Fibroblast of skin of right biceps (primary cell): Measurements from ENCODE around the gene MRPS15.
A peak's percentile ranks its signal among the peaks of the same experiment; 100 is the strongest.

ENCODE experiments used
- DNase-seq: peaks from one replicate; pipeline ENCODE4 v3.0.0-alpha.2; 2013

The MRPS15 gene

GRCh38 chr1:36456391-36456928 is 7.7 kb downstream of the MRPS15 start:
- DNase-seq, result no peak

- DNase-seq, result no peak
Observed at GRCh38 chr1:36455386-36455785, 8.8 kb downstream of the MRPS15 start.

GRCh38 chr1:36453600-36454388 is 10.4 kb downstream of the MRPS15 start:
- no peak for DNase-seq

GRCh38 chr1:36453051-36453450 is 11.1 kb downstream of the MRPS15 start:
- no peak for DNase-seq

GRCh38 chr1:36450919-36451305 is 13.3 kb downstream of the MRPS15 start:
- no peak for DNase-seq

GRCh38 chr1:36450270-36450918 is 13.8 kb downstream of the MRPS15 start, which contains the start of gene OSCP1:
TSS of gene OSCP1 (minus strand) at chr1:36450451. CDS start at chr1:36450369, 82 bp downstream.
- DNase-seq, result peak; percentile 95

GRCh38 chr1:36448530-36449056 is 15.6 kb downstream of the MRPS15 start:
- DNase-seq, result no peak

GRCh38 chr1:36447450-36447849 is 16.7 kb downstream of the MRPS15 start:
- DNase-seq, result no peak

GRCh38 chr1:36446746-36447145 is 17.4 kb downstream of the MRPS15 start:
- no peak for DNase-seq

GRCh38 chr1:36446271-36446670 is 17.9 kb downstream of the MRPS15 start:
- DNase-seq, result no peak

- no peak for DNase-seq
Observed at GRCh38 chr1:36443297-36443696, 20.9 kb downstream of the MRPS15 start.

GRCh38 chr1:36442337-36442736 is 21.8 kb downstream of the MRPS15 start:
- DNase-seq, result no peak

- DNase-seq, result no peak
Observed at GRCh38 chr1:36440646-36441045, 23.5 kb downstream of the MRPS15 start.

GRCh38 chr1:36440044-36440443 is 24.1 kb downstream of the MRPS15 start:
- no peak for DNase-seq

GRCh38 chr1:36438715-36439114 is 25.5 kb downstream of the MRPS15 start:
- no peak for DNase-seq

GRCh38 chr1:36436821-36437220 is 27.4 kb downstream of the MRPS15 start:
- no peak for DNase-seq

- no peak for DNase-seq
Observed at GRCh38 chr1:36433102-36433501, 31.1 kb downstream of the MRPS15 start.

- no peak for DNase-seq
Observed at GRCh38 chr1:36432616-36433015, 31.6 kb downstream of the MRPS15 start.

GRCh38 chr1:36425791-36426190 is 38.4 kb downstream of the MRPS15 start:
- DNase-seq, result no peak

GRCh38 chr1:36421649-36422048 is 42.5 kb downstream of the MRPS15 start:
- no peak for DNase-seq

GRCh38 chr1:36420836-36421317 is 43.3 kb downstream of the MRPS15 start:
- peak; percentile 76 for DNase-seq

- no peak for DNase-seq
Observed at GRCh38 chr1:36420409-36420808, 43.8 kb downstream of the MRPS15 start.

GRCh38 chr1:36419569-36419968 is 44.6 kb downstream of the MRPS15 start:
- no peak for DNase-seq

GRCh38 chr1:36419140-36419539 is 45.0 kb downstream of the MRPS15 start:
- no peak for DNase-seq
